PFSK-1 (cell line): ENCODE data around the gene BRIP1.

Experiments used
- FOXP2 ChIP-seq: optimal IDR thresholded peaks from 2 replicates; pipeline ENCODE3; 2011; ENCODE audit warnings: borderline replicate concordance, control low read depth, inconsistent platforms; ENCODE audit not compliant: insufficient read depth; ENCODE audit errors: extremely low read length, extremely low read depth
- POLR2AphosphoS5 ChIP-seq: IDR thresholded peaks from 2 replicates; pipeline ENCODE4 v1.6.1; 2012; ENCODE audit warnings: low read depth, mild to moderate bottlenecking, control low read depth, low read length, moderate library complexity
- REST ChIP-seq, 2 experiments: IDR thresholded peaks; 2 replicates each; pipeline versions ENCODE4 v1.6.1 to v1.8.0; 2011 to 2012; ENCODE audit warnings: low read depth in 2 of 2, low read length in 2 of 2, control low read depth in 1 of 2, inconsistent platforms in 1 of 2, mild to moderate bottlenecking in 1 of 2, moderate library complexity in 1 of 2; ENCODE audit not compliant: insufficient read depth in 1 of 2
- SIN3A ChIP-seq: IDR thresholded peaks from 2 replicates; pipeline ENCODE4 v1.6.1; 2012; ENCODE audit warnings: mild to moderate bottlenecking, low read length, moderate library complexity, borderline replicate concordance; ENCODE audit not compliant: insufficient read depth
- TAF1 ChIP-seq: IDR thresholded peaks from 2 replicates; pipeline ENCODE4 v1.6.1; 2012; ENCODE audit warnings: low read length, control low read depth, borderline replicate concordance; ENCODE audit not compliant: insufficient read depth

BRIP1 gene

GRCh38 chr17:61641084-61641483, 222.2 kb downstream of the BRIP1 start:
- TF ChIP-seq FOXP2 (no peak), POLR2AphosphoS5 (no peak), SIN3A (no peak), REST (IDR thresholded peaks at IDR 0.05; ENCODE audit: insufficient read depth in 1 of 2, low read depth in 2 of 2, low read length in 2 of 2) (no peak), TAF1 (no peak)

- TF ChIP-seq REST (IDR thresholded peaks at IDR 0.05; ENCODE audit: insufficient read depth in 1 of 2, low read depth in 2 of 2, low read length in 2 of 2) (no peak), TAF1 (no peak), SIN3A (no peak), POLR2AphosphoS5 (no peak), FOXP2 (no peak)
Observed at GRCh38 chr17:61639818-61640217, 223.5 kb downstream of the BRIP1 start.

- TF ChIP-seq FOXP2 = no peak
- no peak for TF ChIP-seq REST (IDR thresholded peaks at IDR 0.05; ENCODE audit: insufficient read depth in 1 of 2, low read depth in 2 of 2, low read length in 2 of 2)
- TF ChIP-seq SIN3A = no peak
- no peak for TF ChIP-seq TAF1
- no peak for TF ChIP-seq POLR2AphosphoS5
Observed at GRCh38 chr17:61638087-61638486, 225.2 kb downstream of the BRIP1 start.

GRCh38 chr17:61635913-61636432, 227.4 kb downstream of the BRIP1 start:
- TF ChIP-seq REST (IDR thresholded peaks at IDR 0.05; ENCODE audit: insufficient read depth in 1 of 2, low read depth in 2 of 2, low read length in 2 of 2) (no peak), FOXP2 (no peak)

GRCh38 chr17:61634942-61635538, 228.3 kb downstream of the BRIP1 start:
- TF ChIP-seq SIN3A (no peak), FOXP2 (no peak), REST (IDR thresholded peaks at IDR 0.05; ENCODE audit: insufficient read depth in 1 of 2, low read depth in 2 of 2, low read length in 2 of 2) (no peak), TAF1 (no peak), POLR2AphosphoS5 (no peak)
